H1 (cell line): Measurements from ENCODE around the gene SLC22A8.

Source experiments
- FOSL1 ChIP-seq: IDR thresholded peaks from 2 replicates; pipeline ENCODE4 v1.6.1; 2011; ENCODE audit warnings: mild to moderate bottlenecking, low read depth, low read length, moderate library complexity; ENCODE audit not compliant: insufficient read depth
- GABPA ChIP-seq: IDR thresholded peaks from 2 replicates; pipeline ENCODE4 v1.6.1; 2011; ENCODE audit warnings: mild to moderate bottlenecking, low read length, moderate library complexity, borderline replicate concordance; ENCODE audit not compliant: insufficient read depth
- POLR2A ChIP-seq, 2 experiments: IDR thresholded peaks; 1 replicate in 1 of 2; 2 replicates in 1 of 2; pipeline ENCODE4 v1.6.1; 2011; ENCODE audit warnings: low read depth in 2 of 2, low read length in 2 of 2, mild to moderate bottlenecking in 2 of 2; ENCODE audit errors: control extremely low read depth in 1 of 2
- SIN3A ChIP-seq, 2 experiments: IDR thresholded peaks in 1 of 2; conservative IDR thresholded peaks in 1 of 2; 2 replicates each; pipeline ENCODE4 v1.6.1; 2011 to 2012; ENCODE audit warnings: low read length in 2 of 2, improper control_type of control experiment in 1 of 2, low read depth in 1 of 2, mild to moderate bottlenecking in 1 of 2
- TAF1 ChIP-seq: IDR thresholded peaks from 2 replicates; pipeline ENCODE4 v1.6.1; 2011; ENCODE audit warnings: mild to moderate bottlenecking, low read depth, low read length

- TF ChIP-seq POLR2A (IDR thresholded peaks at IDR 0.05; ENCODE audit: control extremely low read depth in 1 of 2, low read depth in 2 of 2, low read length in 2 of 2) (no peak), GABPA (no peak), TAF1 (no peak), SIN3A (conservative IDR thresholded peaks at IDR 0.05 in 1 of 2, IDR thresholded peaks at IDR 0.05 in 1 of 2; ENCODE audit: low read depth in 1 of 2, low read length in 2 of 2) (no peak), FOSL1 (no peak)
Observed at GRCh38 chr11:62980133-62980760, 35.4 kb downstream of the SLC22A8 start.
